Mammary epithelial cell (primary cell): Measurements from ENCODE around the gene WDR54.

Experiments
- CTCF ChIP-seq, 2 donors: IDR thresholded peaks in 1 of 2; conservative IDR thresholded peaks in 1 of 2; 2 replicates each; pipeline ENCODE4 v1.5.1; 2011 to 2012; ENCODE audit warnings: inconsistent platforms in 2 of 2, low read length in 2 of 2, mild to moderate bottlenecking in 2 of 2, control low read depth in 1 of 2, low read depth in 1 of 2; ENCODE audit not compliant: insufficient read depth in 1 of 2; ENCODE audit errors: extremely low read depth in 1 of 2
- EZH2 ChIP-seq: IDR thresholded peaks from 2 replicates; pipeline ENCODE4 v1.6.1; 2012; ENCODE audit warnings: low read length, inconsistent platforms, borderline replicate concordance

DNA sequence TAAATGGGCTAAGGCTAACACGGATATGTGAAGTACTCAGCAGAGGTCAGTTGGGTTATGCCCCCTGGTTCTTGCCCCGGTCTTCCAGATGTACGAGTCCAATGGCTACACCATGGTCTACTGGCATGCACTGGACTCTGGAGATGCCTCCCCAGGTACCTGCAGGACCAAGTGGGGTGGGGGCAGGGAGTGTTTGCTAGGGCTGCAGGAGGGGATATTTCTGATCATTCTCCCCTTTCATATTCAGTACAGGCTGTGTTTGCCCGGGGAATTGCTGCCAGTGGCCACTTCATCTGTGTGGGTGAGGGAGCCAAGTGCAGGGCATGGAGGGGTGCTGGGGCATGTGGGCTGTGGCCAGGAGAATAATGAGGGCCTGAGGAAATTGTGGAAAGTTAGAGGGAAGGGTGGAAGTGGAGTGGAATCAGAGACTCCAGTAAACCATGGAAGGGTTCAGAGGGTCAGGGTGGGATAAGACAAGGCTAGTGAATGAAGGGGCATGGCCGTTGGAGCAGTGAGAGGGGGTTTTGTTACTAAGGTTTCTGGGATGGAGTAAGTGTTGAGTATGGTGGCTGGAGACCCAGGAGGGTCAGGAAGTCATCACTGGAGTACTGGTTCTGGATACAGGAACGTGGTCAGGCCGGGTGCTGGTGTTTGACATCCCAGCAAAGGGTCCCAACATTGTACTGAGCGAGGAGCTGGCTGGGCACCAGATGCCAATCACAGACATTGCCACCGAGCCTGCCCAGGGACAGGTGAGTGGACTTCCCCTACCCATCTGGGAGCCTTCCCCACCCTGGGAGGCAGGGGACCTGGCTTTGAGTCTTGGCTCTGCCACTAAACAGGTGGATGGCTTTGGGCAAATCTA lies 1.9 kb downstream of the WDR54 start:
- TF ChIP-seq EZH2 (no peak), CTCF (conservative IDR thresholded peaks at IDR 0.05 in 1 of 2, IDR thresholded peaks at IDR 0.05 in 1 of 2; ENCODE audit: extremely low read depth in 1 of 2, insufficient read depth in 1 of 2, low read depth in 1 of 2, low read length in 2 of 2) (no peak)
